HG02943 (cell line): ENCODE measurements around the gene SNAP91.
"Not testable (repeated sequence)": the region's sequence is repeated elsewhere in the genome, so short reads cannot be mapped to it uniquely, and the experiment has no call there.

ENCODE experiments used
- ATAC-seq: cut with Tn5 transposase; IDR thresholded peaks from one replicate; pipeline ENCODE4 v1.9.1; 2021; ENCODE audit warnings: mild to moderate bottlenecking, low read depth, moderate library complexity; ENCODE audit not compliant: unreplicated experiment

SNAP91 gene

DNA sequence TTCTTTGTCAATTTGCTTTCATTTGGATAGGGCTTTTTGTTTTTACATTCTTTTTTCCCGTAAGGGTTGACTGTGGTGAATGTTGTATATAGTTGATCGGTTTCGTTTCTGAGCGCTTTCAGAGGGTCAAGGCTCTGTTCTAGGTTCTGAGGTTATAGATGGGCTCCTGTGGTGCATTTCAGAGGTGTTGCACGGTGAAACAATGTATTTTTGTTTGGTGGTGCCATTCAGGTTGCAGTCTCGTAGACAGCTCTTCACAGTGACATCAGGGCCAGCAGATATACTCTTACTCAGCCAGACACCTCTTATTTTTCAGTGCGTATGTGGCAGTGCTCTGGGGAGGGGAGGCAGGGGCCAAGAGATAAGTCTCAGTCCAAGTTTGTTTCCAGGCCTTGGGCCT, 72.1 kb downstream of the SNAP91 start:
- no peak for ATAC-seq

- ATAC-seq: no peak
These were observed 75.3 kb downstream of the SNAP91 start for GRCh38 chr6:83633609-83634008.

DNA sequence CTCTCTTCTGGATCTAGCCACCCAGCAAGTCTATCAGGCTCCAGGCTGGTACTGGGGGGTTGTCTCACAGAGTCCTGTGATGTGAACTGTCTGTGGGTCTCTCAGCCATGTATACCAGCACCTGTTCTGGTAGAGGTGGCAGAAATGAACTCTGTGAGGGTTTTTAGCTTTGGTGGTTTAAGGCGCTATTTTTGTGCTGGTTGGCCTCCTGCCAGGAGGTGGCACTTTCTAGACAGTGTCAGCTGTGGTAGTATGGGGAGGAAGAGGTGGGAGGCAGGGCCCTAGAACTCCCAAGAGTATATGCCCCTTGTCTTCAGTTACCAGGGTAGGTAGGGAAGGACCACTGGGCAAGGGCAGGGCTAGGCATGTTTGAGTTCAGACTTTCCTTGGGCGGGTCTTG, 75.8 kb downstream of the SNAP91 start:
- no peak for ATAC-seq

- ATAC-seq: not testable (repeated sequence)
These were observed 79.0 kb downstream of the SNAP91 start for GRCh38 chr6:83629908-83630307.

DNA sequence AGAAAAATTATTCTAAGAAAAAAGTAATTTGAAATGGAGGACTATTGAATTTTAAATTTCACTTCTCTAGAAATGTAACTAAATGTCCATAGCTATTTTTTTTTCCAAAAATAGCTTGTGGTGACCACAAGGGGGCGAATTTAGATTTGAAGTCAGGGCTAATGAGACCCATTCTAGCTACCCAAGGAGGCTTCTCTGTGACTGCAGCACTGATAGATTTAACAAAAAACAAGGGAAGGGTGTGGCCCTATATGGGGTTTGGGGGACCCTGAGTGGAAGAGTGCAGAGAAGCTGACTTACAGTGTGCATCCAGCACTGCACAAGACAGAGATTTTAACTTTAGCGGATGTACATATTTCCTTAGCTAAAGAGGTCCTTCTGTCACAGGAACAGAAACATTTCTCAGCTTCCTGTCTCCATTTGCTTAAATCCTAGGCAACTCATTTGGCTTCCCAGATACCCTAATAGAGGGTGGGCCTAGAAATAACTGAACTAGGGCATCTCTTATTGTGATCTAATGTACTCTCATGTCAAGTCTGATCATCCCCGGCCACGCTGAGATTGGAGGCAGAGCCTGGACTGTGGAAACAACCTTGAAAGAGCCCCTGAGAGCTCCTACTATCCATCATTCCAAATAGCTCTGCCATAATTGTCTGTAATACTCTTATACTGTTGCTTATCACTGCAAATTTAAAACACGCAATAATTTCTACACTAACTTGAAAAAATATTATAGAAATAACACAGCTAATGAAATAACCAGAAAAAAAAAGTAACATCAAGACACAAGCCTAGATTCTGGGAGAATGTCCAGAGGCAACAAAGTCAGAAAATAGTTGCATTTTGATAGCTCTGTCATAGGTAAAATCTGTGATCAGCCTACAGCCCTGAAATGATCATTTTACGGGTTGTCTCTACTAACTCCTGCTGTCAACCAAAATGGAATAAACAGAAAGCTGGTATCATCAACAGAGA, 93.6 kb downstream of the SNAP91 start:
- ATAC-seq: no peak

DNA sequence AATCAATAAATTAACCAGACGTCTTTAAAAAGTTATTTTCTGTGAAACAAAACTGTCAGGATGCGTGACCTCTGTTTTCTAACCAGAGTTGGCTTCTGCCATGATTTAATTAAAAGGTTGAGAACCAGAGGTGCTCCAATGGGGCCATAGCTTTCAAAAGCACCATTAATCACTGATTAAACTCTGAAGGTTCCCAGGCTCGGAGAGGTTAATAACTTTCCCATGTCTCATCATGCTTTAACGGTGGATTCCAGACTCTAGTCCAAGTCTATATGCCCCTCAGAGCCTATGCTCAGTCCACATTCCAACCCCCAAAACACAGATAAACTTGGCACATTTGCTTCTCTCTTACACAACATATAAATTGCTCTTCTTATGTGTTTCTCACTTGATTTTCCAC, 95.5 kb downstream of the SNAP91 start:
- ATAC-seq: no peak

GRCh38 chr6:83609248-83609647, 99.7 kb downstream of the SNAP91 start:
- no peak for ATAC-seq

- no peak for ATAC-seq
These were observed 103.4 kb downstream of the SNAP91 start for GRCh38 chr6:83605517-83605916.

- no peak for ATAC-seq
These were observed 105.3 kb downstream of the SNAP91 start for GRCh38 chr6:83603551-83603950.

GRCh38 chr6:83601119-83601518, 107.8 kb downstream of the SNAP91 start:
- ATAC-seq: no peak

- ATAC-seq: no peak
These were observed 108.4 kb downstream of the SNAP91 start for GRCh38 chr6:83600459-83600858.

DNA sequence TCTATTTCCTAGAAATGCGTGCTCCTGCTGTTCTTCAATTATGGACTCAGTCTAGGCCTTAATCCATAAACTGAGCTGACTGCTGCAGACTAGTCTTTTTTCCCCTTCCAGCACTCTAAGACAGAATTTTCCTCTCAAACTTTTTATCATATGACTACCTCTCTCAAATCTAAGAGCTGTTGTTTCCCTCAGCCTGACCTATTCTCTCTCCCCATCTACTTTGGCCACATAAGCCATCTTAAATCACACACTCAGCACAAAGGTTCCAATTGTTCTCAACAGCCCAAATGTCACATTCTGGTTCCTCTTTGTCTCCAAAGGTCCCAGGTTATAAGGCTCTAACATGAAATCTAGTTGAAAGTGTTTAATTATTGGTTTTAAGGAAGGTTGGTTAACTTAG, 111.4 kb downstream of the SNAP91 start:
- ATAC-seq: no peak

DNA sequence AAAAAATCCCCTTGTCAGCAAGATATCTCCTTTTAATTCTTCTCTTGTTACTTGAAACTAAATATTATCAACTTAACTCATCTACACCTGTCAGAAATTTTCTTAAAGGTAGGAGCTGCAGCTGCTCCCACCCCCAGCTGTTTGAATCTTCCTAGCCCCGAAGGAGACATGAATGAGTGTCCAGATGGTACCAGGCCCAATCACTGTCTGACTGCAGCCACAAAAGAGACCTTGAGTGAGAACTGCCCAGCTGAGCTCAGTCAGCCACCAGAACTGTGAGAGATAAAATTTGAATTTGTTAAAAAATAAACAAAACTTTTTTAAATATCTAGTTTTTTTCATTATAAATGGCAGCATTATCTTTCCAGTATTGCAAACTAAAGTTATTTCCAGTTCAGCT, 111.8 kb downstream of the SNAP91 start:
- no peak for ATAC-seq

- no peak for ATAC-seq
These were observed 114.0 kb downstream of the SNAP91 start for GRCh38 chr6:83594941-83595340.

DNA sequence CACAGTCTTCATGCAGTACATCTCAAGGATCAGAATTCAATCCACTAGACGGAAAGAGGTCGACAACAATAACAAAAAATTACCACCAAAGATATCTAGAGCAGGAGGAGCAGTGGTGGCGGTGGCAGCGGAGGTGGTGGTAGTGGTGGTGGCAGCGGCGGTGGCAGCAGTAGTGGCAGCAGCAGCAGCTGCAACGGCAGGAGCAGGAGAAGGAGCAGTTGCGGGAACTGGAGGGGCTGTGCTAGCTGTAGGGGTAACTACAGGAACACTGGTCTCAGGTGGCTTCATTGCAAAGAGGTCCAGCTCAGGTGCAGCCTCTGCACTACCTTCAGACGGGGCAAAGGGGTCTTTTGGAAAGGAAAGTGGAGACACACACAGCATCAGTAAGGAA, 115.5 kb downstream of the SNAP91 start:
- no peak for ATAC-seq

- ATAC-seq: peak; percentile 92
These were observed 116.0 kb downstream of the SNAP91 start for GRCh38 chr6:83592770-83593394.

DNA sequence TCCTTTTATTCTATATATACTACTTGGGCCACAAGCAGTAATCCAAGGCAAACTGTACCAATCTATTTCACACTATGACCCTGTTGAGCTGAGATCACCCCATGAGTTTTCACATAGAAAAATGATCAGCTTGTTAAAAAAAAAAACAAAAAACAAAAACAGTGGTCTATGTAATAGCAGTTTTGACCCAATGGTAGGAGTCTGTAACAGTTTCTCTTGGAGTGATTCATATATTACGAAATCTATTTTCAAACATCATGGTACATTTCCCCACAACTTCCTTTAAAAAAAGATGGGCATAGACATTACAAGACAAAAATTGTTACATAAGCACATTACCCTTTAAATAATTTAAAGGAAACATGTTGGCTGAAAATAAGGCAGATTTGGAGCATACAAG, 118.5 kb downstream of the SNAP91 start:
- ATAC-seq: no peak

DNA sequence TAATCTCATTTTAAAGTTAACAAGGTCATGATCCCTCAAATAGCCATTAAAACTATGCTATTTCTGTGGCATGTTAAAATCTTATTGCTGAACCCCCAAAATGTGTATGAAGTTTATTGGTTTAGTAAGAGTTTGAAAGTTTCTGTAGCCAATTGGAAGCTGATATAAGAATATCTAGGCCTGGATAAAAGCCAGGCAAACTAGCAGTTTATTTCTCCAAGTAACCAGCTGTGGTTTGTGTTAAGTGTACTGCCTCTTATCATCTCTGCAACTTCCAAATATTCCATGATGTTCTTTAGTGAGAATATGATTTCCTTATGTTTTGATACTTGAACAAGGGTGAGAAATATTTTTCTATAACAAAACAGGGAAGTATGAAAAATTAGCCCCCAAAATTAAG, 119.8 kb downstream of the SNAP91 start:
- no peak for ATAC-seq

- ATAC-seq: no peak
These were observed 130.8 kb downstream of the SNAP91 start for GRCh38 chr6:83578057-83578456.

DNA sequence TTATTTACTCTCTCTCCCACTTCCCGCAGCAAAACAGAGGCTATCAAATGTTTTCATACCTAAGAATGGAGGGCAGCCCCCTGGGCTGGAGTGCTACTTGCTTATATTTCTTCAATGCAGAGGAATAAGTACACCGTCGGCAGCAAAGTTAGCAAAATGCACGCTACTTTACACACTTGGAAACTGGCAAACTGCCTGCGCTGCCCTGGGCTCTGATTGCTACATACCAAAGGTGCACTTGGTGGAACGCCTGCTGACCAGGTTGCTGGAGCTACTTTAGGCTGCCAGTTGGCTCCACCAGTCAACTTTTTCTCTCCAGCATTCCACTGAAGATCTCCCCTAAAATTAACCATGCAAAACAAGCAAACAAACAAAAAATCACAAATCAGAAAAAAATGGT, 134.1 kb downstream of the SNAP91 start:
- ATAC-seq: no peak

DNA sequence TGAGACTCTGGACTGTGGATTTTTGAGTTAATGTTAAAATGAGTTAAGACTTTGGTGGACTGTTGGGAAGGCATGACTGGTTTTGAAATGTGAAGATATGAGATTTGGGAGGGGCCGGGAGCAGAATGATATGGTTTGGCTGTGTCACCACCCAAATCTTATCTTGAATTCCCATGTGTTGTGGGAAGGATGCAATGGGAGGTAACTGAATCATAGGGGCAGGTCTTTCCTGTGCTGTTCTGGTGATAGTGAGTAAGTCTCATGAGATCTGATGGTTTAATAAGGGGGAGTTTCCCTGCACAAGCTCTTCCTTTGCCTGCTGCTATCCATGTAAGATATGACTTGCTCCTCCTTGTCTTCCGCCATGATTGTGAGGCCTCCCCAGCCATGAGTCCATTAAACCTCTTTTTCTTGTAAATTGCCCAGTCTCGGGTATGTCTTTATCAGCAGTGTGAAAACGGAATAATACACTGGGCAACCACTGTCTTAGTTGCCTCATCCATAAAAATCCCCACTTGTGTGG, 137.2 kb downstream of the SNAP91 start:
- not testable (repeated sequence) for ATAC-seq

DNA sequence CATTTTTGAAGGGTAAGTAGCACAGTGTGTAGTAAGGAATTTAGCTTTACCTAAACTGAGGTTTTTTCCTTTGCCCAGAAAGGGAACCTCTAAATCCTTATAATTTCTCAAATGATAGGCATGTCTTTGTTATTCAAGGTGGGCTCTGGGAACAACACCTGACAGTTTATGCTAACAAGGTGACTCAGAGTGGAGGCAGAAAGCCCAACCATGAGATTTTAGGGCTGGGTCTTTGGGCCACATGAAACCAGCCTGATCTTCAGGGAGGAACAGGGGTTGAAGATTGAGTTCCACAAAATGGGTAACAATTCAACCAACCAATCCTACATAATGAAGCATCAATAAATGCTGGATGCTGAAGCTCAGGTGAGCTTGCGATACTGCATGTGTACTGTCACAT, 149.9 kb downstream of the SNAP91 start:
- ATAC-seq: no peak
